ENCODE results near the gene DGKQ. TPM values are rescaled to one million over a fixed set of nuclear protein-coding genes. Genes with fewer than 3 reads are reported as not detected.
"Not testable (repeated sequence)": the region's sequence is repeated elsewhere in the genome, so short reads cannot be mapped to it uniquely, and the experiment has no call there.

Gene DGKQ
- total RNA-seq, 1 experiment from 2014 or later = 6.7 TPM

- Histone ChIP-seq H3K9me3 (no peaks in the 10 kb centered on the region), H3K4me3 (no peak overlapping the region), H3K36me3 (no peaks in the 10 kb centered on the region), H3K27me3 (no peaks in the 10 kb centered on the region)
- no peak for DNase-seq
Measured at GRCh38 chr4:951186-951585, 22.2 kb downstream of the DGKQ start.

- Histone ChIP-seq H3K36me3 (no peaks in the 10 kb centered on the region), H3K4me3 (no peak overlapping the region), H3K9me3 (no peaks in the 10 kb centered on the region), H3K27me3 (no peaks in the 10 kb centered on the region)
- DNase-seq = no peak
Measured at GRCh38 chr4:950136-951020, 23.0 kb downstream of the DGKQ start.

- H3K9me3 ChIP-seq = no peaks in the 10 kb centered on the region
- no peak overlapping the region for H3K4me3 ChIP-seq
- H3K27me3 ChIP-seq = no peaks in the 10 kb centered on the region
- H3K36me3 ChIP-seq = no peaks in the 10 kb centered on the region
- no peak for DNase-seq
Measured at GRCh38 chr4:949656-950055, 23.7 kb downstream of the DGKQ start.

- Histone ChIP-seq H3K27me3 (no peaks in the 10 kb centered on the region), H3K36me3 (no peaks in the 10 kb centered on the region)
- no peak for DNase-seq
Measured at GRCh38 chr4:948936-949300, 24.5 kb downstream of the DGKQ start.

GRCh38 chr4:948101-948935, 25.1 kb downstream of the DGKQ start:
- no peaks in the 10 kb centered on the region for H3K36me3 ChIP-seq
- no peaks in the 10 kb centered on the region for H3K27me3 ChIP-seq
- no peaks in the 10 kb centered on the region for H3K9me3 ChIP-seq
- no peak overlapping the region for H3K4me3 ChIP-seq
- DNase-seq = no peak

More at GRCh38 chr4:948936-949300, 24.5 kb downstream of the DGKQ start:
- Histone ChIP-seq H3K9me3 (no peaks in the 10 kb centered on the region), H3K4me3 (no peak overlapping the region)

- H3K4me3 ChIP-seq = no peak overlapping the region
- no peaks in the 10 kb centered on the region for H3K36me3 ChIP-seq
- DNase-seq = no peak
- H3K9me3 ChIP-seq = no peaks in the 10 kb centered on the region
- H3K27me3 ChIP-seq = no peaks in the 10 kb centered on the region
Measured at GRCh38 chr4:947491-947971, 25.8 kb downstream of the DGKQ start.

- no peaks in the 10 kb centered on the region for H3K36me3 ChIP-seq
- H3K27me3 ChIP-seq = no peaks in the 10 kb centered on the region
- DNase-seq = no peak
- H3K4me3 ChIP-seq = no peak overlapping the region
- H3K9me3 ChIP-seq = no peaks in the 10 kb centered on the region
Measured at GRCh38 chr4:946517-947471, 26.6 kb downstream of the DGKQ start.

GRCh38 chr4:946103-946450, 27.3 kb downstream of the DGKQ start:
- DNase-seq = no peak
- no peaks in the 10 kb centered on the region for H3K27me3 ChIP-seq
- no peaks in the 10 kb centered on the region for H3K9me3 ChIP-seq
- no peak overlapping the region for H3K4me3 ChIP-seq
- H3K36me3 ChIP-seq = no peaks in the 10 kb centered on the region

- Histone ChIP-seq H3K27me3 (no peaks in the 10 kb centered on the region), H3K36me3 (no peaks in the 10 kb centered on the region), H3K4me3 (no peak overlapping the region), H3K9me3 (no peaks in the 10 kb centered on the region)
- no peak for DNase-seq
Measured at GRCh38 chr4:945274-946102, 27.9 kb downstream of the DGKQ start.

- not testable (repeated sequence) for H3K36me3 ChIP-seq, H3K4me3 ChIP-seq, H3K9me3 ChIP-seq, H3K27me3 ChIP-seq, DNase-seq
Measured at GRCh38 chr4:939508-939907, 33.9 kb downstream of the DGKQ start.

- DNase-seq = no peak
- Histone ChIP-seq H3K4me3 (peak overlapping the region; percentile 85), H3K27me3 (no peaks in the 10 kb centered on the region), H3K36me3 (no peaks in the 10 kb centered on the region), H3K9me3 (no peaks in the 10 kb centered on the region)
Measured at GRCh38 chr4:932713-933070, 40.7 kb downstream of the DGKQ start.

- DNase-seq = peak; percentile 90
- no peaks in the 10 kb centered on the region for H3K9me3 ChIP-seq
- peak within 1 kb of the TSS; percentile 85 for H3K4me3 ChIP-seq
- no peaks in the 10 kb centered on the region for H3K27me3 ChIP-seq
- no peaks in the 10 kb centered on the region for H3K36me3 ChIP-seq
Measured at GRCh38 chr4:931960-932712, 41.2 kb downstream of the DGKQ start, which contains the start of the genes GAK and TMEM175. TSS of gene GAK (minus strand) at chr4:932316. CDS start at chr4:932187, 129 bp downstream. TSS of gene TMEM175 (plus strand) at chr4:932460. CDS start at chr4:947740, 15,280 bp downstream.

- H3K36me3 ChIP-seq = no peaks in the 10 kb centered on the region
- DNase-seq = peak; percentile 15
- peak overlapping the region; percentile 85 for H3K4me3 ChIP-seq
- H3K27me3 ChIP-seq = no peaks in the 10 kb centered on the region
- no peaks in the 10 kb centered on the region for H3K9me3 ChIP-seq
Measured at GRCh38 chr4:931194-931959, 42.0 kb downstream of the DGKQ start.

- Histone ChIP-seq H3K9me3 (no peaks in the 10 kb centered on the region), H3K4me3 (peak overlapping the region; percentile 85), H3K36me3 (no peaks in the 10 kb centered on the region), H3K27me3 (no peaks in the 10 kb centered on the region)
- no peak for DNase-seq
Measured at GRCh38 chr4:930827-931193, 42.6 kb downstream of the DGKQ start.

All from MG63 (cell line).